Neural progenitor cell (in vitro differentiated cells): ENCODE measurements around the gene CSTF3. TPM values are rescaled to one million over a fixed set of nuclear protein-coding genes. Genes with fewer than 3 reads are reported as not detected.

ENCODE experiments used
- DNase-seq: peaks from one replicate; pipeline ENCODE4 v3.0.0-alpha.2; 2016; ENCODE audit warnings: low spot score
- H2AFZ ChIP-seq: fragments of 200-600 bp; sonication (generic); replicated peaks from 2 replicates; pipeline ENCODE4 v1.6.1; 2016; ENCODE audit warnings: antibody characterized with exemption
- H3F3A ChIP-seq: fragments of 200-600 bp; sonication (generic); 2 replicates; pipeline ENCODE4 v1.6.1; 2016; ENCODE audit warnings: antibody characterized with exemption, low read depth
- H3K27ac ChIP-seq: fragments of 200-600 bp; sonication (generic); 2 replicates; pipeline ENCODE4 v1.5.1; 2016; ENCODE audit warnings: mild to moderate bottlenecking
- H3K27me3 ChIP-seq: fragments of 200-600 bp; sonication (generic); 2 replicates; pipeline ENCODE4 v1.6.1; 2016; ENCODE audit warnings: mild to moderate bottlenecking, moderate library complexity
- H3K36me3 ChIP-seq: fragments of 200-600 bp; sonication (generic); 2 replicates; pipeline ENCODE4 v1.5.1; 2016
- H3K4me1 ChIP-seq: fragments of 200-600 bp; sonication (generic); 2 replicates; pipeline ENCODE4 v1.6.1; 2016; ENCODE audit warnings: mixed run types
- H3K4me2 ChIP-seq: fragments of 200-600 bp; sonication (generic); 2 replicates; pipeline ENCODE4 v1.6.1; 2016
- H3K4me3 ChIP-seq: fragments of 200-600 bp; sonication (generic); 2 replicates; pipeline ENCODE4 v1.5.1; 2016
- H3K79me2 ChIP-seq: fragments of 200-600 bp; sonication (generic); 2 replicates; pipeline ENCODE4 v1.6.1; 2016; ENCODE audit warnings: low read depth
- H3K9ac ChIP-seq: fragments of 200-600 bp; sonication (generic); 2 replicates; pipeline ENCODE4 v1.6.1; 2016
- H3K9me3 ChIP-seq: fragments of 200-600 bp; sonication (generic); 2 replicates; pipeline ENCODE4 v1.5.1; 2016; ENCODE audit warnings: low read depth
- H4K20me1 ChIP-seq: fragments of 200-600 bp; sonication (generic); 2 replicates; pipeline ENCODE4 v1.6.1; 2016; ENCODE audit warnings: low read depth
- H3K27ac Mint-ChIP-seq: 3 replicates; pipeline ENCODE4 v1.8.0; 2021; ENCODE audit warnings: mixed read lengths
- H3K27me3 Mint-ChIP-seq: 2 replicates; pipeline ENCODE4 v1.8.0; 2022; ENCODE audit warnings: low read depth, mild to moderate bottlenecking, inconsistent platforms, moderate library complexity, mixed read lengths; ENCODE audit not compliant: insufficient read depth
- H3K36me3 Mint-ChIP-seq: 3 replicates; pipeline ENCODE4 v1.8.0; 2021; ENCODE audit warnings: mixed read lengths
- H3K4me1 Mint-ChIP-seq: 3 replicates; pipeline ENCODE4 v1.8.0; 2021; ENCODE audit warnings: mixed read lengths
- H3K4me3 Mint-ChIP-seq: 3 replicates; pipeline ENCODE4 v1.8.0; 2021; ENCODE audit warnings: mild to moderate bottlenecking, moderate library complexity, mixed read lengths
- H3K9me3 Mint-ChIP-seq: 3 replicates; pipeline ENCODE4 v1.8.0; 2020; ENCODE audit warnings: mixed read lengths
- CTCF ChIP-seq: fragments of 200-600 bp; sonication (generic); IDR thresholded peaks from 2 replicates; pipeline ENCODE4 v1.5.1; 2017; ENCODE audit warnings: antibody characterized with exemption, mild to moderate bottlenecking
- EZH2 ChIP-seq: fragments of 200-600 bp; sonication (generic); IDR thresholded peaks from 2 replicates; pipeline ENCODE4 v1.6.1; 2017; ENCODE audit warnings: antibody characterized with exemption, mild to moderate bottlenecking, moderate library complexity
- EZH2phosphoT487 ChIP-seq: fragments of 200-600 bp; sonication (generic); IDR thresholded peaks from 2 replicates; pipeline ENCODE4 v1.6.1; 2017; ENCODE audit warnings: antibody characterized with exemption
- total RNA-seq: library from RNA; depleted of rRNA; stranded (reverse); fragments of >200 nt; gene quantifications from 2 replicates; pipeline ENCODE4 v1.2.3, GENCODE V29; 2015; ENCODE audit warnings: low replicate concordance

The CSTF3 gene
- total RNA-seq, 1 donor from 2014 or later = 76.6 TPM

DNA sequence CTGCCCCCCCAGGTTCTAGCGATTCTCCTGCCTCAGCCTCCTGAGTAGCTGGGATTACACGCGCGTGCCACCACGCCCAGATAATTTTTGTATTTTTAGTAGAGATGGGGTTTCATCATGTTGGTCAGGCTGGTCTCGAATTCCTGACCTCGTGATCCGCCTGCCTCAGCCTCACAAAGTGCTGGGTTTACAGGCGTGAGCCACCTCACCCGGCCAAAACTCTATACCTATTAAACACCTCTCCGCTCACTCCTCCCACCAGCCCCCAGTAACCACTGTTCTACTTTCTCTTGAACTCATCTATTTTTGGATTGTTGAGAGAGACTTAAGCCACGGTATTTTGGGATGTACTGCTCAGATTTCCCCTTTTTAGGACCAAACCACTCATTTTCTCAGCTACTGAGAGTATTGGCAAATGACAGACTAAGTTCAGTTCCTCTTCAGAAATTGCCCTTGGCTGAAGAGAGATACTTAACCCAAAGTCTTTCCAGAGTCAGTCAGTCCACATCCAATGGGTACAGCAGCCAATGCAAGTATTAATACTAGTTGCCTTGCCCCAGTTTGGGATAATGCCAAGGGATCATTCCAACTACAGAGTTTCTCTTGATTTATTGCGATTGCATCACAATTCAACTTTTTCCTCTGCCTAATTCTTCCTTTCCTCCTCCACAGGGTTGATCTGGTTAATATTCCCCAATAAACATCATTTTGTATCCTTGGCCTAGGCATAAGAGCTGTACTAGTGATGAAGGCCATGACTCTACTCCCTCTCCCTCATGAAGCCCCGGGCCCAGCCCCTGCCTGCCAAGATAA is 36.8 kb upstream of the CSTF3 start:
- no peak overlapping the region for H3K4me2 ChIP-seq
- no peaks in the 10 kb centered on the region for H3K9me3 Mint-ChIP-seq

GRCh38 chr11:33195462-33196173 is 34.3 kb upstream of the CSTF3 start:
- Histone ChIP-seq H3K9me3 (no peaks in the 10 kb centered on the region), H3K36me3 (no peaks in the 10 kb centered on the region), H2AFZ (peak overlapping the region; percentile 45), H3K27me3 (no peaks in the 10 kb centered on the region), H4K20me1 (no peaks in the 10 kb centered on the region), H3K4me3 (no peak overlapping the region), H3K4me2 (peak overlapping the region; percentile 57), H3K4me1 (peaks cover 14% of the 10 kb centered on the region), H3K79me2 (no peaks in the 10 kb centered on the region), H3K9ac (no peak overlapping the region), H3F3A (peaks cover 25% of the 10 kb centered on the region), H3K27ac (peak overlapping the region; percentile 72)
- H3K4me3 Mint-ChIP-seq = no peak overlapping the region
- H3K9me3 Mint-ChIP-seq = no peaks in the 10 kb centered on the region
- DNase-seq = peak; percentile 30
- peaks cover 2% of the 10 kb centered on the region for H3K36me3 Mint-ChIP-seq
- H3K4me1 Mint-ChIP-seq = peaks cover 8% of the 10 kb centered on the region
- peak overlapping the region; percentile 88 for H3K27ac Mint-ChIP-seq
- TF ChIP-seq EZH2 (no peak), CTCF (no peak), EZH2phosphoT487 (no peak)
- no peaks in the 10 kb centered on the region for H3K27me3 Mint-ChIP-seq

More for the DNA sequence above, 36.8 kb upstream of the CSTF3 start:
- H3K4me3 Mint-ChIP-seq = no peak overlapping the region
- Histone ChIP-seq H2AFZ (no peak overlapping the region), H3K4me1 (peaks cover 14% of the 10 kb centered on the region), H3K9me3 (no peaks in the 10 kb centered on the region), H3K27me3 (no peaks in the 10 kb centered on the region), H4K20me1 (no peaks in the 10 kb centered on the region), H3K4me3 (no peak overlapping the region), H3K36me3 (no peaks in the 10 kb centered on the region), H3K27ac (no peak overlapping the region), H3F3A (peaks cover 25% of the 10 kb centered on the region), H3K79me2 (no peaks in the 10 kb centered on the region), H3K9ac (no peak overlapping the region)
- H3K36me3 Mint-ChIP-seq = peaks cover 2% of the 10 kb centered on the region
- H3K4me1 Mint-ChIP-seq = peaks cover 8% of the 10 kb centered on the region
- no peak for TF ChIP-seq CTCF
- TF ChIP-seq EZH2phosphoT487 = no peak
- TF ChIP-seq EZH2 = no peak
- H3K27ac Mint-ChIP-seq = no peak overlapping the region
- H3K27me3 Mint-ChIP-seq = no peaks in the 10 kb centered on the region
- no peak for DNase-seq

DNA sequence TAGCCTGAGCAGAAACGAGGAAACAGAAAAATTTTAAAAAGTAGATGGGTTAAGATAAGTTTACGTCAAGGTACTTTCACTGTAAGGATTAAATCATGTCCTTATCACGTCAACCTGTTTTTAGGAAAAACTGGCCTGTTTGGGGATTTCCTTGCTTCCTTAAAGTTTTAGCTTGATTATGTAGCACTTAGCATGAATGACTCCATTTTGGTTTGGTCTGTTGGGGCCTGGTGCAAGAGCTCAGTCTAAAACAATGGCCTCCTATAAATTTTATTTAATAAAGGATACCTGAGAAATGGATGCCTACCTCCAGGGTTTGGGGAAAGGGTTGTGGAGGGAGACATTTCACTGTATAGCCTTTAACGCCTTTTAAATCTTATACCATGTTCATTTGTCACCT is 33.2 kb upstream of the CSTF3 start:
- Histone ChIP-seq H3F3A (peaks cover 25% of the 10 kb centered on the region), H4K20me1 (no peaks in the 10 kb centered on the region), H3K9ac (no peak overlapping the region), H3K36me3 (no peaks in the 10 kb centered on the region), H3K27me3 (no peaks in the 10 kb centered on the region), H3K4me1 (peaks cover 14% of the 10 kb centered on the region), H3K27ac (no peak overlapping the region), H3K4me2 (no peak overlapping the region), H3K79me2 (no peaks in the 10 kb centered on the region), H2AFZ (no peak overlapping the region), H3K9me3 (no peaks in the 10 kb centered on the region), H3K4me3 (no peak overlapping the region)
- no peaks in the 10 kb centered on the region for H3K27me3 Mint-ChIP-seq
- TF ChIP-seq EZH2 (no peak), CTCF (no peak)
- H3K9me3 Mint-ChIP-seq = no peaks in the 10 kb centered on the region
- no peak overlapping the region for H3K27ac Mint-ChIP-seq
- DNase-seq = no peak
- H3K4me3 Mint-ChIP-seq = no peak overlapping the region
- H3K36me3 Mint-ChIP-seq = peaks cover 2% of the 10 kb centered on the region
- peaks cover 8% of the 10 kb centered on the region for H3K4me1 Mint-ChIP-seq
